Endometrial microvascular endothelial cells (primary cell): ENCODE results near the gene NLGN1. TPM values are rescaled to one million over a fixed set of nuclear protein-coding genes. Genes with fewer than 3 reads are reported as not detected.

Experiments used
- in situ Hi-C: cut with HindIII; loops from 2 replicates; pipeline ENCODE4 v1.10.0; 2017; ENCODE audit warnings: low sequenced_read_pairs, low pct_unique_long_range_greater_than_20kb; ENCODE audit errors: inconsistent ontology term
- total RNA-seq: library from RNA; depleted of rRNA; stranded (reverse); fragments of >200 nt; gene quantifications from one replicate; pipeline ENCODE4 v1.2.3, GENCODE V29; 2015; ENCODE audit errors: inconsistent ontology term

The NLGN1 gene
- total RNA-seq, 1 donor from 2014 or later, result 10.3 TPM

GRCh38 chr3:174061731-174062130, 664.2 kb downstream of the NLGN1 start:
- in situ Hi-C loops, result no loop called here

DNA sequence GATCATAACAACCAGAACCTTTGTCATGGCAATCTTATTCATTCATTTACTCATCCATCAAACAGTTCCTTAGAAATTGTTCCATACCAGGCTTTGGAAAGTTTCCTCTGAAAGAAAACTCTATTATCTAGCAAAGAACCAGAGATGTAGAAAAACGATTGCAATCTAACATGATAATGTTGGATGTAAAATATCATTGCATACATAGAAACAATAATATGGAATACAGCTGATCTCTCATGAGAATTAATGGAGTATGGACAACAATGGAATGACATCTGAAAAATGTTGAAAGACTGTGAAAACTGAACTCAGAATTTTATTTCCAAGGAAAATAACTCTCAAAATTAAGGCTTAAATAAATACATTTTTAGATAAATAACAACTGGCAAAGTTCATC, 665.4 kb downstream of the NLGN1 start:
- in situ Hi-C loops, result no loop called here

- in situ Hi-C loops, result no loop called here
These were observed 670.5 kb downstream of the NLGN1 start for GRCh38 chr3:174068035-174068434.

DNA sequence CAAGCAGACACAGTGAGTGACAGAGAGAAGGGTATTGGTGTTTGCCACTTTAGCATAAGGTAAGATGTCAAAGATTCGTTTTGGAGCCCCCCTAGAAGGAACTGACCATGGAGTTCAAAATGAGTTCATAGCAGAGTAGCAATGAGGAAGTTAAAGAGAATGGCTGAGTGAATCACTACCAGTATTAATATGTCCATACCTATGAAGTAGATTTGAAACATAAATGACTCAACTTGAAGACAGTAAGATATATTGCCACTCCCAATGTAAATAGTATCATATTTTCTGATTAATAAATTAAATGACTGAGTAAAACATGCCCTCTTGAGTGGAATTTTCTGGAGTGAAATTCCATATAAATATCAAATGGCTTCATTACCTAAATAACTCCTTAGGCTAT, 675.1 kb downstream of the NLGN1 start:
- in situ Hi-C loops, result no loop called here

DNA sequence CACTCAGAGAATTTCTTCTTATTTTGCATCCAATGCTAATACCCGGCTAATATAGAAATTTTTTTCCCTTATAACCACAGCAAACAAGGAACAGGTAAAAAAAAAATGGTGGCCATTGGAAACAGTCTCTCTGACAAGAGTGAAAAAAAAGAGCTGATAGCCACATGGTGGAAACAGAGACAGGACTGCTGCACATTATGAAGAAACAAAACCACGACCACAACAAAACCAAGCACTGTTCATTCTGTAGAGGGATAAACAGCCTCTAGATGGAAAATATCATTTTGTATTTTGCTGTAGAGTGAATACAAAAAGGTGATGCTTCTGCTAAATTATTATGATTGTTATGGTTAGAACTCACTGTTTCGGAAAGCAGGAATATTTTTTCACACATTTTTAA, 686.2 kb downstream of the NLGN1 start:
- in situ Hi-C loops, result no loop called here

DNA sequence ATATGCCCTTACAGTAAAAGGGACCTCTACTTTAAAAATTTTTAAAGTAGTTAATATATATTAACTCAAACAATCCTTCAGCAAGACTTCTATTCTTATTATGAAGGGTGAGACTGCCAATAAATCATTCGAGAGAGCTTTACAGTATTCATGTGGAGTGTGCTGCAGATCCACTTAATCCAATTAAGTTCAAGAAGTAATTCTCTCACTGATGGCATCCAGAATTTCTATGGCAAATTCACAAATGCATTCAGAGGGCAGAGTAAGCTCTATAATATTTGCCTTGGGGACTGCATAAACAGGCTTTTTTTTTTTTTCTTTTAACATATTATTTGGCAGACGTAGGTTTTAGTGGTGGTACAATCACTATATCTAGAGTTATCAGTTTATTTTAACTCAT, 692.0 kb downstream of the NLGN1 start:
- in situ Hi-C loops, result no loop called here

DNA sequence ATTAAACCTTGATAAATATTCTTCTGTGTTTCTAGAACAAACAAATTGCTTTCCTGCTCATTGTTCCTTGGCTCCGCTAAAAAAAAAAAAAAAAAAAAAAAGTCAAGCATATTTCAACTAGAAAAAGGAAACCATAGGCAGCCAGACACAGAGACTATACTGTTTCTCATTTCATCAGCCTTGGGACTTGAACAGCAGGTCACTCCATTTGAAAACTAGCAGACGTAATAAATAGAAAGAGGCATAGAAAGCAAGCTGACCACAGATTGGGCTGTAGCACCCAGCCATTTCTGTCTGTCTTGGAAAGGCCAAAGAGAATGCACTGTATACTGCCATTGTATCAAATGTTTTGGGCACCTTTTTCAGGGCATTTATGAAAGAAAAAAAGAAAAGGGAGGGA, 697.1 kb downstream of the NLGN1 start:
- in situ Hi-C loops, result no loop called here

- in situ Hi-C loops, result no loop called here
These were observed 700.1 kb downstream of the NLGN1 start for GRCh38 chr3:174097686-174098085.

- in situ Hi-C loops, result no loop called here
These were observed 701.2 kb downstream of the NLGN1 start for GRCh38 chr3:174098746-174099145.

- in situ Hi-C loops, result no loop called here
These were observed 702.2 kb downstream of the NLGN1 start for GRCh38 chr3:174099724-174100123.

DNA sequence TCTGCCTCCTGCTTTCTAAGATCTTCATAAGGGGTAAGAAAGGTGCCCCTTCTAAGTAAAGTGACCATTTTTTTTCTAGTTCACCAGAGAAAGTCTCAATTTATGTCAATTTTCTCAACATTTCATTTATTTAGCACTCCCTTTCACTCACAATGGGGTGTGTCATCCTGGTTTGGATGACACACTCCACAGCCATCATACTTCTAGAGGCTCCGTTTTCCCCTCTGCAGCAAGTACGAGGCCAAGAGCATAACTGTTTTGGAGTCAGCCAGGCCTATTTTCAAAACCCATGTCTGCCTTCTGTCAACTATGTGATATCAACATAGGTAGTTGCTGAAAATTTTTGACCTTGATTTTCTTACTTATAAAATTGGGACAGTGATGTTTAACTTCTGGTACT, 703.2 kb downstream of the NLGN1 start:
- in situ Hi-C loops, result no loop called here

DNA sequence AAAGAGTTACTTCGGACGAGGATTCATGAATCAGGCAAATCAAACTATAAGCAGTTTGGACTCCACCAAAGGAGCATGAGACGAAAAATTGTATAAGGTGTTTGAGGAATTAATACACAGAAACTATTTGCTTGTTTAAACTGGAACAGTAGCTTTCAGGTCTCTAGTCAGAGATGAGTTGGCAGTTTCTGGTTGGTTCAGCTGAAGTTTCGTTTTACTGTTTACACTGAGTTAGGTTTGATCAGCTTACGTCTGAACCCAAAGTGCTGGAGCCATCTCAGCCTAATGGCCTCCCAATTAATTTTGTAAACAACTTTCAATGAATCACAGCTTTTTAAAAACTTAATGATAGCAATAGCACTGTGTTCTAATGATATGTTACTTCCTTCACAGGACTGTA, 703.7 kb downstream of the NLGN1 start:
- in situ Hi-C loops, result no loop called here

GRCh38 chr3:174102274-174102673, 704.7 kb downstream of the NLGN1 start:
- in situ Hi-C loops, result no loop called here

DNA sequence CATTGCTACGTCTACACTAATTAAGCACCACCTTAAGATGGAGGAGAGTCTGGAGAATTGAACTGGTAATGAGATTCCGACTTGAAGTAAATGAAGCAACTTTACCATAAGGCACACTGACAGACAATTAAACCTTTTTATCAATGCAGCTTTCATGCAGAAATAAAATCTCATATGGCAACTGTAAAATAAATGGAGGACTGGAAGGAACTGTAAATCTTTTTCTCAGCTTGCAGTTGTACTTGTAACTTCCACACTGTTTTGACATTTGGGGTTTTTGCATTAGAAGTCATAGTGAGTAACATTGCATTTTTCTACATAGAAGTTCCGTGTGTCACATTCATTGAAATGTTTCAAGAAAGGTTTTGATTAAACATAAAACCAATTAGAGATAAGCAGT, 705.3 kb downstream of the NLGN1 start:
- in situ Hi-C loops, result no loop called here

GRCh38 chr3:174110761-174111160, 713.2 kb downstream of the NLGN1 start:
- in situ Hi-C loops, result no loop called here

DNA sequence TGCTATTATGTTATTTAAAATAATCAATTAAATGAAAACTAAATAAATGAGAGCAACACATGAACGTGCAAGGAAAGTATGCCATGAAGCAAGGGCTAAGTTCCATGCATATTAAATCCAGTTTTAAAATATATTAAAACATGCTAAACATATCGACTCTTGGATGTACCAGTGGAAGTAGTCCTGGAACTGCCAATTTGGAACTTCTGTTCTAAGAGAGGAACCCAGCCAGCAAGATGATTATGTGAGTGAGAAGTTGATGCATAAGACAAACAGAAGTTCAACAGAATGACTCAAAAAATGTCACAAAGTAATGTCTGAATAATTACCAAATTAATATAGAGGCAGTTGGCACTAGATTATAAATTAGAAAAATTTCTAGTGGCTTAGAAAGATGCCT, 714.2 kb downstream of the NLGN1 start:
- in situ Hi-C loops, result no loop called here

GRCh38 chr3:174116421-174116820, 718.9 kb downstream of the NLGN1 start:
- in situ Hi-C loops, result no loop called here

DNA sequence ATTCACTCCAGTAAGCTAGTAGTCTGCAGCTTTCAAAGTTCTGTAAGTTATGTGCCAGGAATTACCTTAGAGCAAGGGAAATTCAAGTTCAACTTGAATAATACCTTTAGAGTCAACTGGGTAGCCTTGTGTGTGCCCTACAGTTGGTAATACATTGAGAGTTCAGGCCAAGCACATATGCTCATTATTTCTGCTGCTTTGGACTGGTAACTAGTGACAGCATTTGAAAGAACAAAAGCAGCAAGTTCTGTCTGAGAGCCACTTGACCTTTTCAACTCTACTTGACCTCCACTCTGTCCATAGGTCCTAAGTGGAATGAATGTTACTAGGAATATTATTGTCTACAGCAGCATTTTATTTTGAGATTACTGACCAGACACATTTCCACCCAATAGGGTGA, 723.5 kb downstream of the NLGN1 start:
- in situ Hi-C loops, result no loop called here

- in situ Hi-C loops, result no loop called here
These were observed 724.9 kb downstream of the NLGN1 start for GRCh38 chr3:174122411-174122810.

- in situ Hi-C loops, result no loop called here
These were observed 727.8 kb downstream of the NLGN1 start for GRCh38 chr3:174125267-174125824.

DNA sequence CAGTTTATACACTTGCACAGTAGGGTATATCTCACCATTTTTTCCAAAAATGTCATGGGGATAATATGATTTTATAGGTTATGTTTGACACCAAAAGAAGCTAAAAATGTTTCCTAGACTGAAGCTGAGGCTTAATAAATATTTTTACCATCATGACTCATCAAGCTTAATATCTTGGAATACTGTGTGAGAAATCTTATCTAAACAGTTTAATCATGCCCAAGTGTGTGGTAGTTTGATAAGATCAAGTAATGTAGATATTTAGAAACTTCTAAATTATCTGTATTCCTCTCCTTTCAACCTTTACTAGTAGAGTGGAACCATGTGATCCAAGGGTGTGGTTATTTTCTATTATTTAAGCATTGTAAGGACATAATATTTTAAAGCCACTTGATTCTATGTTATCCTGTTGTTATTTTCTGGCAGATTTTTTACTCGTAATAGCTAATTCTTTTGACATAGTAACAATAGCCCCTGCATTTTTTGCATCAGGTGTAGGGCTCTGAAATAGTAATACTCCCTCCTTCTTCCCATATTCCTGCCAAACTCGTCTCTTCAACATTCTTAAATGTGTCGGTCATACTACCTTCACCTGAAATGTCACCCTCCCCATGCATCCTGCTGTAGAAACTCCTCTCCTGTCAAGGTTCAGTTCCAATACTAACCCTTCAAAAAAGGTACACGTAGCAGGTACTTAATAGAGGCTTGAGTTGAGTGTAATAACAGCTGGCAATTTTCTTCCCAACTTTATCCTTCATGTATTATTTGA, 729.6 kb downstream of the NLGN1 start:
- in situ Hi-C loops, result no loop called here
